Activated T-helper 1 cell treated with anti-CD3 and anti-CD28 coated beads, Interleukin-2, amount 50 U/mL, for 16 hours (primary cell): ENCODE measurements around the gene LGALS3BP.
A peak's percentile ranks its signal among the peaks of the same experiment; 100 is the strongest.

Experiments used
- DNase-seq, 2 donors: peaks; one replicate each; pipeline ENCODE4 v3.0.0-alpha.2; 2020; ENCODE audit warnings: low read depth in 1 of 2, low spot score in 1 of 2

Gene LGALS3BP

DNA sequence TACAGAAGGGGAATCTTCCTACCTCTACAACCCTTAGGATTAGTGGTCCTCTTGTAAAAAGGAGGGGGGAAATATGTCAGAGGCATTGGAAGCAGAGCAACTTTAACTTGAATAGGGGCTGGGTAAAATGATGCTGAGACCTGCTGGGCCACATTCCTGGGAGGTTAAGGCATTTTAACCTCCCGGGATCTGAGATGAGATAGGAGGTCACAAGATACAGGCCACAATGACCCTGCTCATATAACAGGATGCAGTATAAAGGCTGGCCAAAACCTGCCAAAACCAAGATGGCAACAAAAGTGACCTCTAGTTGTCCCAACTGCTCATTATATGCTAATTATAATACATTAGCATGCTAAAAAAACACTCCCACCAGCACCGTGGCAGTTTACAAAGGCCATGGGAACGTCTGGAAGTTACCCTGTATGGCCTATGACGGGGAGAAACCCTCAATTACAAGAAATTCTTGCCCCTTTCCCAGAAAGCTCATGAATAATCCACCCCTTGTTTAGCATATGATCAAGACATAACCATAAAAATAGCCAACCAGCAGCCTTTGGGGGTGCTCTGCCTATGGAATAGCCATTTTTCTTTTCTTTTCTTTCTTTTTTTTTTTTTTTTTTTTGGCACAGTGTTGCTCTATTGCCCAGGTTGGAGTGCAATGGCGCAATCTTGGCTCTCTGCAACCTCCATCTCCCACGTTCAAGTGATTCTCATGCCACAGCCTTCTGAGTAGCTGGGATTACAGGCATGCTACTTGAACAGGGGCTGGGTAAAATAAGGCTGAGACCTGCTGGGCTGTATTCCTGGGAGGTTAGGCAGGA is 38.0 kb upstream of the LGALS3BP start:
- no peak for DNase-seq

DNA sequence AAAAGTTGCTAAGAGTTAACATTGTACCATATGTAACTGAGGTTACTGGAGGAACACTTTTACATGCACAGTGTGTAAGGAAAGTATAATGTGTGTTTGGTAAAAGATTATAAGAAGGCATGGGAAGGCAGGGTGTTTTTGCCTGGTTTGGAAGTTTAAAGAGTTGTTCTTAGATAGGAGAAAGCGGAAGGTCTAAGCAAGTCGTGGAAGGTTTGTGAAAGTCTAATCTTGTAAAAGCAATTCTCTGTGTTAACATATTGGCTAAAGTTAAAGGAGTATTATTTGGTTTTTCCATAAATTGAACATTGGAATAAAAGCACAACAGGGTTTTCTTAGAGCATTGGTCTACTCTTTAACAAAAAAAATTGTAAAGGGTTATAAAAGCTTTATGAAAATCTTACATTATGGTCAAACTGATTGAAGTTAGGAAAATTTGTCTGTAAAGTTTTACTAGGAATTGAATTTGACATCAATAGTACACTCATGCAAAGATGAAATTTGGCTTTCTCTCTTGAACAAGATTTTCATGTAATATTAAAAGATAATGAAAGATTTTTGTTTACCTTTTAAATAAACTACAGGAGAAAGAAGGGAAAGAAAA is 34.5 kb upstream of the LGALS3BP start:
- DNase-seq, result no peak

DNA sequence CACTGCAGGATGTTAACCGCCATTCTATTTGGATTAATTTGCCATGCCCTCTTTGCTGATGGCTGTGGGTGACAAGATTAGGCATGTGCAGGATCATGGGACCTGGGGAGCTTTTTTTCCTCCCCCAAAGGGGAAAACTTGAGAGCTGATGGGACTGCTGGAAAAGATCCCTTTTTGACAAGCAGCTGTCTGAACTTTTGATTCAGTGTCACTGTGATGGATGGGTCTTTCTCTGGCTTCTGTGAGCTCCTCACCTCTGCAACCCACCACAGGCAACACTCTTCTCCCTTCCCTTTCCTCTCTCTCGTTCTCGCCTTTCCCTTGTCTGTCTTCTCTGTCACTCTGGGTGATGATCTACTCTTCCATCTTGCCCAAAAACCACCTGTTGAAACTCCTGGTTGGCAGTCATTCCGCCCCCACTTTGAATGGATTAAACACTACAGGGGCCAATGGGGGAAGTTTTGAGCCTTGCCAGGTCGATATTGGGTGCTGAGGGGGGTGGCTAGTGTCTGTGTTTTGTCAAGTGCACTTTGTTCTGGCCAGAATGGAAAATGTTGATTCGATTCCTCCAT is 32.9 kb upstream of the LGALS3BP start:
- no peak for DNase-seq

DNA sequence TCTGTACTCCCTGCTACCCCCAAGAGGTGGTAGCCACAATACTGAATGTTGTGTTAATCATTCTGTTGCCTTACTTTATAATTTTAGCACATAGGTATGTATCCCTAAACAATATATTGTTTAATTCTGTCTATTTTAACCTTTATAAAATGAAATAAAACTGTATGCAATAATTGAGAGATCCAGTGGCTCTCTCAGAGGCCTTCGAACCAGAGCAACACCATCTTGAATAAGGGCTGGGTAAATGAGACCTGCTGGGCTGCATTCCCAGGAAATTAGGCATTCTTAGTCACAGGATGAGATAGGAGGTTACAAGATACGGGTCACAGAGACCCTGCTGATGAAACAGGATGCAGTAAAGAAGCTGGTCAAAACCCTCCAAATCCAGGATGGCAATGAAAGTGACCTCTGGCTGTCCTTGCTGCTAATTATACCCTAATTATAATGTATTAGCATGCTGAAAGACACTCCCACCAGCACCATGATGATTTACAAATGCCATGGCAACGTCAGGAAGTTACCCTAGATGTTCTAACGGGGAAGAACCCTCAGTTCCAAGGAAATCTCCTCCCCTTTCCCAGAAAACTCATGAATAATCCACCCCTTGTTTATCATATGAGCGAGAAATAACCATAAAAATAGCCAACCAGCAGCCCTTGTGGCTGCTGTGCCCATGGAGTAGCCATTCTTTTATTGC is 31.9 kb upstream of the LGALS3BP start:
- no peak for DNase-seq

DNA sequence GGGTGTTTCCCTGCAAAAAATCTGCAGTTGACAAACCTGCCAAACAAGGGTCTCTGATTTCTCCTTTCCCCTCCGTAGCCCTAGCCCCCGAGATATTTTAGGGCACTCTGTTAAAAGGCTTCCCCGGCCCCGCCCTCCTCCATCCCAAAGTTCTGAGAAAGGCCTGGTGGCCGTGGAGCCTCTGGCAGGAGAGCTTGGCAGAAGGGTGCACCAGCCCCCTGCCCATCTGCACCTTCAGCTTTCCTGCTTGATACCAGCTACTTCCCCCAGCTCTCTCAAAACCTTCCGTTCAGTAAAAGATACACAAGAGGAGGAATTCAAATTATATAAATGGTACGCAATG is 30.6 kb upstream of the LGALS3BP start:
- no peak for DNase-seq

DNA sequence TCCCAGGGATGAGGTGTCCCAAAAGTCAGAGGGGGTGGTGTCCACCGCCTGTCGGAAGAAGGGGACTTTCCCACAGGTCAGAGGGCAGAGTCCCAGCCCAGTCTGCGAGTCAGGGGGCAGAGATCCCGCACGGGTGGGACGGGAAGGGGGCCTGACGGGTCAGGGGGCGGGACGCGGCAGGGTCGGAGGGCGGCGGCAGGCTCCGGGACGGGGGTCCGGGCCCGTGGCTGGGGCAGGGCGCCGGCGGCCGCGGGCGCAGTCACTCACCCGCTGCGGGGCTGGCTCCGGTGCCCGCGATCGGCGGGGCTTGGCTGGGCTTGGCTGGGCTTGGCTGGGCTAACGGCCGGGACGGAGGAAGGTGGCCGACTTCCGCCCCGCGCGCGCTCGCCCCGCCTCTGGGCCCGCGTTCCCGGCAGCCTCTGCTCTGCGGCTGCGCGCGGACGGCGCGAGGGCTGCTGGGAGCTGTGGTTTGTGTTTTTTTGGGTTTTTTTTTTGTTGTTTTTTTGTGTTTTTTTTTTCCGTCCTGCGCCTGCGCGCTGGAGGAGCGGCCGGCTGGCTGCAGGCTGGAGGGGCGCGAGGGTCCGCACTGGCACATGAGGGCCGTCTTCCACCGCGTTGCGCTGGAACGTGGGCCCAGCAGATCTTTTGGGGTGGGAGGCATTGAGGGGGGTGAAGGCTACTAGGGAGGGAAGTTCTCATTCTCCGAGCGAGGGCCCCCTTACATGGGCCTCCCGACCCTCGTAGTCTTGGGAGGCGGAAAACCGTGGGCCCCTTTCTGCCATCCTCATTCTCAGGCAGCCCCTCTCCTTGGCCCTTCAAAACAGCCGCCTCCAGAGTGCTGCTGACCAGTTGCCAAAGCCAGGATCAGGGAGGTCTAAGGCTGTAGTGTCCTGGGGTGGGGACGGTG is 29.9 kb upstream of the LGALS3BP start, which contains the start of gene CANT1:
CANT1 (minus strand) TSS at position 368 of the 907 bp plus-strand sequence. CDS start 12,142 bp downstream, outside the sequence.
- peak; percentile 65 to 77 for DNase-seq

DNA sequence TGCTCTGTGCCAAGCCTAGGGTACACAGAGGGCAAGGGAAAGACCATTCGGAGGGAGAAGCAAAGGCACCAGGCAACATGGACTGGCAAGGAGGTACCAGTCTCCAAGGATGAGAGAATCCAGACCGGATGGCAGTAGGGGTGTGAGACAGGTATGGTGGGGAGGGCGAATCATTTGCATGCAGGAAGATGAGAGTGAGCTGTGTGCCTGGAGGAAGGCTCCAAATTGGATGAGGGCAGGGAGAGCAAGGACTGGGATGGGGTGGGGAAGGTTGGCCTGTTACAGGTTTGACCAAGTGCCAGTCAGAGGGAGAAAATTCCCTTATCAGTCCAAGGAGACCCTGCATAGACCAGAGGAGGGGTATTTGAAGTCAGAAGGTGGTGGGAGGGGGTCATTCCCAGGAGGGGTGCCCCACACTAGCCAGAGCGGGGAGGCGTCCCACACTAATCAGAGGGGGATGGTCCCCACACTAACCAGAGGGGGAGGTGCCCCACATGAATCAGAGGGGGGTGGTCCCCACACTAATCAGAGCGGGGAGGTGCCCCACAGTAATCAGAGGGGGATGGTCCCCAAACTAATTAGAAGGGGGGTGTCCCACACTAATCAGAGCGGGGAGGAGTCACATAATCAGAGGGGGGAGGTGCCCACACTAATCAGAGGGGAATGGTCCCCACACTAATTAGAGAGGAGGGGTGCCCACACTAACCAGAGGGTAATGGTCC is 29.1 kb upstream of the LGALS3BP start:
- DNase-seq, result no peak

DNA sequence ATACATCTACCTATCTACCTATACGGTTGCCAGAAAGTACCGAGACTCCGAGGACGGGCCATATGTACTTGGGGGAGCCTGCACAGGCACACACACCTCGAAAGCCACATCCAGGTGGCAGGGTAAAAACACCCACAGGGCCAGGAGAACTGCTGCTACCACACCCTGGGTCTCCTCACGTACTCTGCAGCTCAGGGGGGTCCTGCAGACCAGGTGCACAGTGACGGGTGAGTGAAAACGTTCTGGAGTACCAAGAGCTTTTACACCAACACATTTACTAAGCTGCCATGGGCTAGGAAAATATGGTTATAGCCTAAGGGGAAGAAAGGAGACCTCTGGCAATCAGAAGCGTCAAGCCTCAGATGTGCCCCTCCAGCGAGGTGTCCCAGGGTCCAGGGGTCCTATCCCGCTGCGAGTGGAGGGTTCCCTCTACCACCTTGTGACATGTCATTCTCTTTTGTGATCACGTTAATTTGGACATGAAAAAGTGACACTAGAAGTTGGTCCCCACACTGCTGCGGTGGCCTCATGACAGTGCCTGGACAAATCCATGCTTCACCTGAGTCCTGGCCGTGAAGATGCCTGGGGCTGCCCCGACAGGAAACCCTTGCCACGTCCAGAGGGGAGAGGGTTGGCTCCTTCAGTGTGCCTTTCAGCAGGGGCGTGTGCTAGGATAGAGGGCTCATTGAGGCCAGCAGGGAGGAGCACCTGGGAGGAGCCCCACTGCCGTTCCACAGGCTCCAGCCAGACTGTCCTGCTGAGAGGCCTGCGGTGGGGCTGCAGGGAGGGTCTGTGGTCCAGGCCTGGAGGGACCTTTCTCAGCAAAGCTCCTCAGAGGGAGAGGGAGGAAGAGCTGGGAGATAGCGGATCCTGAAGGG is 28.0 kb upstream of the LGALS3BP start:
- DNase-seq, result no peak

DNA sequence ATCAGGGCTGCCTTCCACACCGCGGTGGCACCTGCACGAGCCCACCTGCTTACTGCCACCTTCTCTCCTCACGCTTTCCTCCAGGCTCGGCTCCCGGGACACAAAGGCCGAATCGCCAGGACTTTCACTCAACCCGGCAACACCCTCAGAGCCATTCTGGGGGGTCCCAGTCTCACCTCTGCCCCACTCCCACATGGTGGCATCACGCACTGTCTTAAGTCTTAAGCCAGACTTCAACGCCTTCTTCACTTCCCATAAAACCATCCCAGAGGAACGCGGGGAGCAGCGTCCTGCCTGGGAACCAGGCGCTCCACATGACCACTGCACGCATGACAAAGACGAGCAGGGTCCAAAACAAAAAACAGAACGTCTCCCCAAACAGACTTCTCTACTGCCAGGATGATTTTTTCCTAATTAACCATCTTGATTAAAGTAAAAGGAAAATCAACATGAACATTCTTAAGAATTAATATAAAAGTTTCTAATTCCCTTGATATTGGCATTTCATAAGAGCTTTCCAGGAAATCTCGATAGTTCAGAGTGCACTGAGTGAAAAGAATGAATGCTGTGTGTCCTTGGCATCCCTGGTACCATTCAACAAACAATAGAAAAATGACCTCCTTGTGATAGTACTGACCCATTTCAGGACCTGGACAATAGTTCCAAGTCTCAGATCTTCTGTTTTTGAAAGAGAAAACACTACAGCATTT is 27.2 kb upstream of the LGALS3BP start:
- DNase-seq, result no peak

DNA sequence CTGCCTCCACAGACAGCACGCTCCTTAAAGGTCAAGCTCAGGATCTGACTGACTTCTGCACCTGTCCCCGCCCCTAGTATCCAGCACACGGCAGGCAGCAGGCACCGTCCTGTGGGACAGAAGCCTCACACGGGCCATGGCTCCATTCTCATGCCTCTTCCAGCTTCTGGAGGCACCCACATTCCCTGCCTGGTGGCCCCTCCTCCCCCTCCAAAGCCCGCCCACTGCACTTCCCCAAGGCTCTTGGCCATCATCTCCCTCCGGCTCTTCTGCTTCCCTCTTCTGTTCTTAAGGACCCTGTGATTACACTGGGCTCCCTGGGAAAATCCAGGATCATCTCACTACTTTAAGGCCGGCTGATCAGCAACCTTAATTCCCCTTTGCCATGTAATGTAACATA is 26.3 kb upstream of the LGALS3BP start:
- no peak for DNase-seq

DNA sequence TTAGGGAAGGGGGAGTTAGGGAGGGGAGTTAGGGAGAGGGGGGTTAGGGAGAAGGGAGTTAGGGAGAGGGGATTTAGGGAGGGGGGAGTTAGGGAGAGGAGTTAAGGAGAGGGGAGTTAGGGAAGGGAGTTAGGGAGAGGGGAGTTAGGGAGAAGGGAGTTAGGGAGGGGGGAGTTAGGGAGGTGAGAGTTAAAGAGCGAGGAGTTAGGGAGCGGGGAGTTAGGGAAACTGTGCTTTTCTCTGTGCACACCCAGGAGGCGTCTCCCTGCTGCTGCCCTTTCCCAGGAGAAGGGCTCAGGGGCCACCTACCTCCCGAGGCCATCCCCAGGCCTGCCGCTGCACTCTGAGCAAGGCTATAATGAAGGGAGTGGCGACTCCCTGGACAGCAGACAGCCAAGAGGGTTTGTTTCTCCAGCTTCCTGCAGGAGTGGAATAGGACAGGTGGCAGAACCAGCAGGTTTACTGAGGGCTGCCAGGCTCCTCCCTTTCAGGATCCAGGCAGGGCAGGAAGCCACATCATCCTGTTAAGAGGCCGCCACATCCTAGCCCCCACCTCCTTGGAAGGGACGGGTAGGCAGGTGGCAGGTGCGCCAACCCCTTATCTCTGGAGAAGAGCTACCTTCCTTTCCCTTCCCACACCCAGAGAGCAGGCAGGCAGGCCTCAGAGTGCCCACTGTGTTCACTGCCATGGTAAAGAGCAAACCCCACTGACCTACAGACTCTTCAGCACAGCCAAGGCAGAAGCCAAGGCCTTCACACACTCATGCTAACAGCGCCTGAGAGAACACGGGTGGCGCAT is 25.5 kb upstream of the LGALS3BP start:
- no peak for DNase-seq

DNA sequence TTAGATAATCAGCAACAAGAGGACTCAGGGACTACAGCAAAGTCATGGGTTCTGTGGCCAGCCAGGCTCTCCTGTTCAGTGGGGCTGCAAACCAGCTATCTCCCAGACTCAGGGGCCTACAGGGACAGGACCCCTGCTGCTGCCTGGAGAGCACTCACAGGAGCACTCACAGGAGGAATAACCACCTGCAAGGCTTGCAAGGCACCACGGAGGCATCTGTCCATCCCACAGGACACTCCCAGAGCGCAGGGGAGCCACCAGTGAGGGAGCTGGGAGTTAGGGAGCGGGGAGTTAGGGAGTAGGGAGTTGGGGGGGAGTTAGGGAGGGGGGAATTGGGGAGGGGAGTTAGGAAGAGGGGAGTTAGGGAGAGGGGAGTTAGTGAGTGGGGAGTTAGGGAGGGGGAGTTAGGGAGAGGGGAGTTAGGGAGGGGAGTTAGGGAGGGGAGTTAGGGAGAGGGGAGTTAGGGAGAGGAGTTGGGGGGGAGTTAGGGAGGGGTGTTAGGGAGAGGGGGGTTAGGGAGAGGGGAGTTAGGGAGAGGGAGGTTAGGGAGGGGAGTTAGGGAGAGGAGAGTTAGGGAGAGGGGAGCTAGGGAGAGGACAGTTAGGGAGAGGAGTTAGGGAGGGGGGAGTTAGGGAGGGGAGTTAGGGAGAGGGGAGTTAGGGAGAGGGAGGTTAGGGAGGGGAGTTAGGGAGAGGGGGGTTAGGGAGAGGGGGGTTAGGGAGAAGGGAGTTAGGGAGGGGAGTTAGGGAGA is 24.1 kb upstream of the LGALS3BP start:
- DNase-seq, result no peak

DNA sequence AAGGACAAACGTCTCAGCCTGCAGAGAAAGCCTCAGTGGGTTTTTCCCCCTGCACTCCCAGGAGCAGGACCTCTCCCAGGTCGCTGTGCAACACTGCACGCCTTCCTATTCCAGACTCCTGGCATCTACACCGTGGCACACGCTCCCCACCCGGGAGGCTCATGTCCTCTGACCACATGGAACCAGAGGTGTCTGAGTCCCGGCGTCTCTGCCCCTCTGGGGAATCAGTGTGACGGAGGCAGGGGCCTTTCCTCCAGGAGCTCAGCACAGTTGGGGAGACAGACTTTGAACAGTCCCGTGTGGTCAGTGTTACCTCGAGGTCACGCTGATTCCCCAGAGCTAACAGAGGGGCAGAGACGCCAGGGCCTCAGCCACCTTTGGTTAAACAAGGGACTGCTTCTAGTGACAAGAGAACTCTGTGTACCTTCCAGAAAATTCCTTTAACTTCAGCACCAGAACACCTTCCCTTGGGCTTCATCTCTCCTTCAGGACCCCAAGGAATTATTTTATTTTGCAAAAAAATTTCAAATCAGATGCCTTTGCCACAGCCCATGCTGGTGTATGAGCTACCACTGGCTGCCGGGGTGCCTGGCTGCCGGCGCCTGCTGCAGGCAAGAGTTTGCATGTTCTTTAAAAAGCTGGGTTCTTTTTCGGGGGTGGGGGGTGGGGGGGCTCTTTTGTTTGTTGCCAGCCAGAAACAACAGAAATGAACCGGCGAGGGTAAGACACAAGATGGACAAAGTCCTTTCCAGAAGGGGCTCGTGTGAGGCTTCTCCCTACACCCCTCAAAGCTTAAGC is 23.3 kb upstream of the LGALS3BP start:
- DNase-seq, result no peak

DNA sequence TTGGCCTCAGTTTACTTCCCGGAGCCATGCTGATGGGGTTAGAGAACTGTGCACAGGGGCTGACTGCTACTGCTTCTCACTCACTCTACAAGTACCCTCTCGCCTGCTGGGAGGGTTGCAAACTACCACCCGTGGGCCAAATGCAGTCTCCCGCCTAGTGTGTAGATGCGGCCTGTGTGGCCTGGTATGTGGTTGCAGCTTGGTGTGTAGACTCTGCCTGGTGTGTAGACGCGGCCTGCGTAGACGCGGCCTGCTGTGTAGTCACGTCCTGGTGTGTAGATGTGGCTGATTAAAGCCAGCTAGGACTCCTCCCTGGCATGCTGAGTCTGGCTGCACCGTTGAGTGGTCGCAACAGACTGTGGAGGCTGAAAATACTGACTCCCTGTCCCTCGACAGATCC is 22.6 kb upstream of the LGALS3BP start:
- no peak for DNase-seq

DNA sequence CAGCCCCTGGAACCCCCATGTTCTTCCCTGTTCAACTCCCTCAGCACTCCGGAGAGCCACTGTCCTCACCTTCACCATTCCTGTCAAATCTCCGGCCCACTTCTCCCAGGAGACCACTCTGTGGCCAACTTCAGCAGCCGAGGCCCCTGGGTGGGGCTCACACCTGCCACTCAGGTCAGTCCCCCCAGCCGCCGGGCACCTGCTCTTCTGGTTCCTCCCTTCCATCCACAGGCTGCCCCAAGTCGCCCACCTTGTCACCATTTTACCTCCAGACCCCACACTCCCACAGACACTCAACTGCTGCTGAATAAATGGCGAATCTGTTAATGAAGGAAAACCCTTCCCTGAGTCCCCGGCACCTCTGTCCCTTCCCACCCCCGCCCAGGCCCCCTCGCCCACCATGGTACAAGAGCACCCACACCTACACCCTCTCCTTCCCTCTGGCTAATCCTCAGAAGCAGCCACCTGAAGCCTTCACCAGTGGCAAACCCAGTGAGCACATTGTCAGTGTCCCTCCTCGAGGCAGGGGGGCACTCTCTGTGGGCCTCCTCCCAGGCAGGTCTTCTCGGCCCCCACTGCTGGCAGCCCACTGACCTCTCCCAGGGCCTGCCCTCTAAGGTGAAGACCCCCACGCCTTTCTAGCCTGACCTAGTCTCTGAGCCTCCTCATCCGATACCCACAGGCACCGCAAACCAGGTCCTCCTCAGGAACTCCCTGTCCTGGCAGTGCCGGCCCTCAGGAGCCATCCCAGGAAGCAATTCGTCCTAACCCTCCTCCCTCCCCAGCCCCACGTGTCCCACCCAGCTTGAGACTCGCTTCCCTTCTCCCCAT is 21.7 kb upstream of the LGALS3BP start:
- DNase-seq, result no peak
